ENCODE measurements around the gene FAM120B. TPM values are rescaled to one million over a fixed set of nuclear protein-coding genes. Genes with fewer than 3 reads are reported as not detected.

FAM120B gene
- total and polyA plus RNA-seq, 2 experiments from 2014 or later = 17.1 to 29.1 TPM

DNA sequence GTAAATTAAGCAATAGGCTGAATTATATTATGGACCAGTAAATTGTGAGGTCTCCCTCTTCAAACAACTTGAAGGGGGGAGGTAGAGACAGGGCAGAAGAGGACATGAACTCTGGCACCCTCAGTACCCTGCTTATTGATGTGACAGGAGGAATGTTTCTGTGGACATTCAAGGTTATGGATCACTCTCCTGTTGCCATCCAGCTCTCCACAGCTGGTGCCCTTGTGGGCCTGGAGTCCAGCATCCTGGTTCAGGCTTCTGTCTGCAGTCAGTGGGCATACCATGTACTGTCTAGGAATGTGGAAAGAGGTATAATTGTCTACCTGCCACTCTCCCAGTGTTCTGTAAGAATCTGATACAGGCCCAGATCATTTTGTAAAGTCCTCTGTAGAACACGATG is 55.6 kb downstream of the FAM120B start:
- Histone ChIP-seq H3K4me1 (ENCODE audit: insufficient read depth) (no peaks in the 10 kb centered on the region), H3K27ac (no peak overlapping the region), H3K9ac (no peak overlapping the region), H3K36me3 (ENCODE audit: low read depth) (peaks cover 13% of the 10 kb centered on the region), H3K9me3 (ENCODE audit: low read depth) (no peaks in the 10 kb centered on the region), H3K4me2 (ENCODE audit: unreplicated experiment) (no peak overlapping the region), H3K9me2 (ENCODE audit: insufficient read depth) (no peaks in the 10 kb centered on the region), H3F3A (ENCODE audit: insufficient read depth) (no peaks in the 10 kb centered on the region), H3K27me3 (replicated peaks; ENCODE audit: insufficient read depth) (no peaks in the 10 kb centered on the region), H3K4me3 (no peak overlapping the region), H4K20me1 (ENCODE audit: insufficient read depth) (no peaks in the 10 kb centered on the region), H2AFZ (no peak overlapping the region), H3K79me2 (ENCODE audit: insufficient read depth) (no peaks in the 10 kb centered on the region)
- 100% methylated on average over 1 of the region's 1 CpG for WGBS, 2 experiments (ENCODE audit: low coverage in 1 of 2, low lambda C conversion rate in 2 of 2, missing lambda C conversion rate in 2 of 2)
- in situ Hi-C loops (cut with MboI) = no loop called here
- no peak for TF ChIP-seq EZH2phosphoT487 (IDR thresholded peaks at IDR 0.05; ENCODE audit: insufficient read depth, low read depth)
- TF ChIP-seq EZH2 (IDR thresholded peaks at IDR 0.05; ENCODE audit: insufficient read depth, poor library complexity, severe bottlenecking) = no peak
- no peak for DNase-seq

DNA sequence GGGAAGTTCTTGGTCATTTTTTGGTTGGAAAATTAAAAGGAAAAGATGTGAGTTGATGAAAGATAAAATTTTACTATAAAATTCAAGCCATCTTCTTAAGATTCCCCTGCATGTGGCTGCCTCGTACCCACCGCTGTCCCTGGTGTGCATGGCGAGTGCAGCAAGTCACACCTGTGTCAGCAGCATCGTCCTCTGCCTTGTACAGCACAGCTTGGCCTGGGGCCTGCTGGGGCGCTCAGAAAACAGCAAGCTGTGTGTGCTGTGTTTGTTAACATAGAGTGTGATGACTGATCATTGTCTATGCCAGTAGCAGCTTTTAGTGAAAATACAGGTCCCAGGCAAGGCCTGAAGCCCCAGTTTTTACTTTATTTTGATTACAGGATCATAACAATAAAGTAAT is 56.7 kb downstream of the FAM120B start:
- Histone ChIP-seq H3K27ac (no peak overlapping the region), H3K4me1 (ENCODE audit: insufficient read depth) (no peaks in the 10 kb centered on the region), H3K36me3 (ENCODE audit: low read depth) (peaks cover 13% of the 10 kb centered on the region), H2AFZ (no peak overlapping the region), H3F3A (ENCODE audit: insufficient read depth) (no peaks in the 10 kb centered on the region), H4K20me1 (ENCODE audit: insufficient read depth) (no peaks in the 10 kb centered on the region), H3K4me2 (ENCODE audit: unreplicated experiment) (no peak overlapping the region), H3K79me2 (ENCODE audit: insufficient read depth) (no peaks in the 10 kb centered on the region), H3K27me3 (replicated peaks; ENCODE audit: insufficient read depth) (no peaks in the 10 kb centered on the region), H3K4me3 (no peak overlapping the region), H3K9me2 (ENCODE audit: insufficient read depth) (no peaks in the 10 kb centered on the region), H3K9me3 (ENCODE audit: low read depth) (no peaks in the 10 kb centered on the region), H3K9ac (no peak overlapping the region)
- 93 to 94% methylated on average over 5 of the region's 5 CpGs for WGBS, 2 experiments (ENCODE audit: low coverage in 1 of 2, low lambda C conversion rate in 2 of 2, missing lambda C conversion rate in 2 of 2)
- DNase-seq = no peak
- TF ChIP-seq EZH2phosphoT487 (IDR thresholded peaks at IDR 0.05; ENCODE audit: insufficient read depth, low read depth) (no peak), EZH2 (IDR thresholded peaks at IDR 0.05; ENCODE audit: insufficient read depth, poor library complexity, severe bottlenecking) (no peak)
- in situ Hi-C loops (cut with MboI) = no loop called here

DNA sequence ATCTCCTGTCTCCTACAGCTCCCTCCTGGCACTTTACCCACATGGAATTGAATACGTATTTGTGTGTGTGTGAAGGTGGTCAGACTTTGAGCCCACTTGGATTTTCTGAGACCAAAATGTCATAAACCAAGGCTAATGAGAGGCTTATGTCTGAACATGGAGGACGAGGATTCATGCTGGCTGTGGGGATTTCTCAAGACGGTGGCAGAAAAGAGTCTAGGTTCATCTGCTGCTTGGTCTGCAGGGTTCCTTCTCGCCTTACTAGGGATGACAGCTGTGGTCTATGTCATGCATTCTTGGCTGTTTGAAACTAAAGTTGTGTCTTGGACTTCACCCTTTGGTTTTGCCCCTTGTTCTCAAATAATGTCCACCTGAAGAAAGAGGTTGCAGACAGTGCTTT is 58.6 kb downstream of the FAM120B start:
- no peak for TF ChIP-seq EZH2phosphoT487 (IDR thresholded peaks at IDR 0.05; ENCODE audit: insufficient read depth, low read depth)
- TF ChIP-seq EZH2 (IDR thresholded peaks at IDR 0.05; ENCODE audit: insufficient read depth, poor library complexity, severe bottlenecking) = no peak
- 68 to 75% methylated on average over 4 of the region's 4 CpGs for WGBS, 2 experiments (ENCODE audit: low coverage in 1 of 2, low lambda C conversion rate in 2 of 2, missing lambda C conversion rate in 2 of 2)
- in situ Hi-C loops (cut with MboI) = no loop called here
- Histone ChIP-seq H3K9me2 (ENCODE audit: insufficient read depth) (no peaks in the 10 kb centered on the region), H2AFZ (no peak overlapping the region), H3F3A (ENCODE audit: insufficient read depth) (no peaks in the 10 kb centered on the region), H3K4me3 (no peak overlapping the region), H3K9me3 (ENCODE audit: low read depth) (no peaks in the 10 kb centered on the region), H3K36me3 (ENCODE audit: low read depth) (peaks cover 11% of the 10 kb centered on the region; the same call in 1 of the 2 replicates), H3K4me2 (ENCODE audit: unreplicated experiment) (no peak overlapping the region), H3K4me1 (ENCODE audit: insufficient read depth) (no peaks in the 10 kb centered on the region), H4K20me1 (ENCODE audit: insufficient read depth) (no peaks in the 10 kb centered on the region), H3K27ac (no peak overlapping the region), H3K9ac (no peak overlapping the region), H3K27me3 (replicated peaks; ENCODE audit: insufficient read depth) (no peaks in the 10 kb centered on the region), H3K79me2 (ENCODE audit: insufficient read depth) (no peaks in the 10 kb centered on the region)
- DNase-seq = no peak

DNA sequence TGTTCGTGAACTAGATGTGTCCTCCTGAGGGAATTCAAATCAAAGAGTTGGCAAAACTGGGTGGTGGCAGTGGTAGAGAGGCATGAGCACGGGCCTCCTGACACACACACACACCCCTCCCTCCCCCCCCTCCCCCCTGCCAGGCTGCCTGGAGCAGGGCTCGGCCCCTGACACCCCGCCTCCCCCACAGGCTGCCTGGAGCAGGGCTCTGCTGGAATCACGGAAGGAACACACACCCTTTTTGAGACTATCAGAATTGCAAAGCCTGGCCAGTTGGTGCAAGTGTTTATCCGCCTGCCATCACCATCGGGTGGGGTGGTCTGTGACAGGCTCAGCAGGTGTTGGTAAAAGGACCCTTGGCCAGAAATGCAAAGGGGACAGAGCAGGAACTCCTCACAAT is 59.0 kb downstream of the FAM120B start:
- TF ChIP-seq EZH2 (IDR thresholded peaks at IDR 0.05; ENCODE audit: insufficient read depth, poor library complexity, severe bottlenecking) = no peak
- TF ChIP-seq EZH2phosphoT487 (IDR thresholded peaks at IDR 0.05; ENCODE audit: insufficient read depth, low read depth) = no peak
- in situ Hi-C loops (cut with MboI) = no loop called here
- 50 to 60% methylated on average over 6 to 7 of the region's 7 CpGs for WGBS, 2 experiments (ENCODE audit: low coverage in 1 of 2, low lambda C conversion rate in 2 of 2, missing lambda C conversion rate in 2 of 2)

More for the DNA sequence above, 59.0 kb downstream of the FAM120B start:
- no peaks in the 10 kb centered on the region for H3K9me3 ChIP-seq (ENCODE audit: low read depth)
- H4K20me1 ChIP-seq (ENCODE audit: insufficient read depth) = no peaks in the 10 kb centered on the region
- peaks cover 11% of the 10 kb centered on the region; the same call in 1 of the 2 replicates for H3K36me3 ChIP-seq (ENCODE audit: low read depth)
- no peak overlapping the region for H3K9ac ChIP-seq
- H3K27ac ChIP-seq = no peak overlapping the region
- H3K4me2 ChIP-seq (ENCODE audit: unreplicated experiment) = no peak overlapping the region
- no peaks in the 10 kb centered on the region for H3K4me1 ChIP-seq (ENCODE audit: insufficient read depth)
- H3K4me3 ChIP-seq = no peak overlapping the region
- no peaks in the 10 kb centered on the region for H3K27me3 ChIP-seq (replicated peaks; ENCODE audit: insufficient read depth)
- no peak for DNase-seq
- no peak overlapping the region for H2AFZ ChIP-seq
- no peaks in the 10 kb centered on the region for H3K9me2 ChIP-seq (ENCODE audit: insufficient read depth)
- H3K79me2 ChIP-seq (ENCODE audit: insufficient read depth) = no peaks in the 10 kb centered on the region
- no peaks in the 10 kb centered on the region for H3F3A ChIP-seq (ENCODE audit: insufficient read depth)
